ENCODE results near the gene USP14. TPM values are rescaled to one million over a fixed set of nuclear protein-coding genes. Genes with fewer than 3 reads are reported as not detected.
"Not testable (repeated sequence)": the region's sequence is repeated elsewhere in the genome, so short reads cannot be mapped to it uniquely, and the experiment has no call there.

The USP14 gene
- total RNA-seq, 1 experiment from 2014 or later, result 72.4 TPM

- TF ChIP-seq KAT7 (CRISPR knock-in tag; IDR thresholded peaks at IDR 0.05; ENCODE audit: borderline replicate concordance) (peak; percentile 82; the same call in 1 of the 2 replicates), E2F4 (CRISPR knock-in tag; IDR thresholded peaks at IDR 0.05; ENCODE audit: borderline replicate concordance, low read depth) (peak; percentile 54; the same call in 1 of the 2 replicates), ATF2 (CRISPR knock-in tag; IDR thresholded peaks at IDR 0.05; ENCODE audit: borderline replicate concordance, low read depth) (no peak; the same call in 1 of the 2 replicates), E2F1 (CRISPR knock-in tag; IDR thresholded peaks at IDR 0.05) (peak; percentile 96), TCF7 (CRISPR knock-in tag; IDR thresholded peaks at IDR 0.05; ENCODE audit: low read depth) (peak; percentile 93), ZBTB21 (CRISPR knock-in tag; IDR thresholded peaks at IDR 0.05; ENCODE audit: borderline replicate concordance) (no peak), EMX1 (CRISPR knock-in tag; IDR thresholded peaks at IDR 0.05) (no peak), TEAD4 (CRISPR knock-in tag; IDR thresholded peaks at IDR 0.05) (peak; percentile 94), USF2 (CRISPR knock-in tag; IDR thresholded peaks at IDR 0.05) (peak; percentile 93), E2F5 (CRISPR knock-in tag; IDR thresholded peaks at IDR 0.05) (peak; percentile 97), ZNF425 (CRISPR knock-in tag; conservative IDR thresholded peaks at IDR 0.05) (no peak), ZNF138 (CRISPR knock-in tag; conservative IDR thresholded peaks at IDR 0.05) (no peak), FOXJ3 (CRISPR knock-in tag; IDR thresholded peaks at IDR 0.05; ENCODE audit: borderline replicate concordance) (0 out of 2 replicates have a peak, but pooled peaks have one; percentile 70), FOXP1 (CRISPR knock-in tag; IDR thresholded peaks at IDR 0.05; ENCODE audit: borderline replicate concordance) (peak; percentile 98), CTCF (IDR thresholded peaks at IDR 0.05) (no peak)
Observed at GRCh38 chr18:158128-159036, at the start of gene USP14 (continued).

GRCh38 chr18:108665-109063, 49.7 kb upstream of the USP14 start:
- H3K4me3 Mint-ChIP-seq; DNase-seq (ENCODE audit: low spot score); CTCF ChIA-PET; H3K27ac Mint-ChIP-seq; POLR2A ChIA-PET; ATAC-seq; H3K4me1 Mint-ChIP-seq: not testable (repeated sequence)
- peaks cover 47% of the 10 kb centered on the region for H3K36me3 Mint-ChIP-seq
- peaks cover 48% of the 10 kb centered on the region for H3K27me3 Mint-ChIP-seq (ENCODE audit: low read depth)
- peaks cover 53% of the 10 kb centered on the region for H3K9me3 Mint-ChIP-seq

Measured in WTC11 (cell line).